Memory B cell (primary cell): ENCODE data around the gene GPRC5B.

Experiments
- ATAC-seq: fragments of 150-1000 bp; cut with Tn5 transposase; 2 replicates; pipeline ENCODE4 v1.10.0; 2021; ENCODE audit warnings: low read depth, mild to moderate bottlenecking, moderate library complexity
- DNase-seq, 2 donors: peaks; one replicate each; pipeline ENCODE4 v3.0.0; 2022; ENCODE audit warnings: low spot score in 2 of 2
- H3K27ac Mint-ChIP-seq: one replicate; pipeline ENCODE4 v1.8.0; 2022; ENCODE audit warnings: mild to moderate bottlenecking, moderate library complexity, mixed read lengths
- H3K27me3 Mint-ChIP-seq: one replicate; pipeline ENCODE4 v1.8.0; 2022; ENCODE audit warnings: mixed read lengths
- H3K36me3 Mint-ChIP-seq: one replicate; pipeline ENCODE4 v1.8.0; 2022; ENCODE audit warnings: mild to moderate bottlenecking, mixed read lengths
- H3K4me1 Mint-ChIP-seq: one replicate; pipeline ENCODE4 v1.8.0; 2022; ENCODE audit warnings: mixed read lengths
- H3K4me3 Mint-ChIP-seq: one replicate; pipeline ENCODE4 v1.8.0; 2022; ENCODE audit warnings: mild to moderate bottlenecking, moderate library complexity, mixed read lengths
- H3K9me3 Mint-ChIP-seq: one replicate; pipeline ENCODE4 v1.8.0; 2022; ENCODE audit warnings: mixed read lengths

The GPRC5B gene

GRCh38 chr16:19812986-19813385, 71.7 kb downstream of the GPRC5B start:
- peaks cover 4% of the 10 kb centered on the region for H3K27me3 Mint-ChIP-seq
- H3K27ac Mint-ChIP-seq: no peak overlapping the region
- H3K4me3 Mint-ChIP-seq: no peak overlapping the region
- no peak for ATAC-seq
- peaks cover 4% of the 10 kb centered on the region for H3K9me3 Mint-ChIP-seq
- peaks cover 4% of the 10 kb centered on the region for H3K36me3 Mint-ChIP-seq
- DNase-seq: no peak
- no peaks in the 10 kb centered on the region for H3K4me1 Mint-ChIP-seq

GRCh38 chr16:19810817-19811731, 73.6 kb downstream of the GPRC5B start:
- H3K36me3 Mint-ChIP-seq: peaks cover 4% of the 10 kb centered on the region
- no peak overlapping the region for H3K27ac Mint-ChIP-seq
- no peak overlapping the region for H3K4me3 Mint-ChIP-seq
- peaks cover 2% of the 10 kb centered on the region for H3K27me3 Mint-ChIP-seq
- no peaks in the 10 kb centered on the region for H3K4me1 Mint-ChIP-seq
- no peak for DNase-seq
- ATAC-seq: no peak
- peaks cover 4% of the 10 kb centered on the region for H3K9me3 Mint-ChIP-seq

- peaks cover 7% of the 10 kb centered on the region for H3K9me3 Mint-ChIP-seq
- DNase-seq: no peak
- H3K4me3 Mint-ChIP-seq: no peak overlapping the region
- H3K4me1 Mint-ChIP-seq: peaks cover 4% of the 10 kb centered on the region
- H3K27me3 Mint-ChIP-seq: peaks cover 2% of the 10 kb centered on the region
- H3K36me3 Mint-ChIP-seq: peaks cover 10% of the 10 kb centered on the region
- no peak overlapping the region for H3K27ac Mint-ChIP-seq
- no peak for ATAC-seq
Observed at GRCh38 chr16:19809693-19810092, 75.0 kb downstream of the GPRC5B start.

- H3K36me3 Mint-ChIP-seq: peaks cover 10% of the 10 kb centered on the region
- DNase-seq (no peak), ATAC-seq (no peak)
- H3K4me3 Mint-ChIP-seq: no peak overlapping the region
- no peak overlapping the region for H3K27ac Mint-ChIP-seq
- peaks cover 7% of the 10 kb centered on the region for H3K9me3 Mint-ChIP-seq
- H3K4me1 Mint-ChIP-seq: peaks cover 4% of the 10 kb centered on the region
- peaks cover 2% of the 10 kb centered on the region for H3K27me3 Mint-ChIP-seq
Observed at GRCh38 chr16:19809121-19809635, 75.5 kb downstream of the GPRC5B start.

GRCh38 chr16:19808061-19808641, 76.5 kb downstream of the GPRC5B start:
- Mint-ChIP-seq H3K27ac (no peak overlapping the region), H3K9me3 (peaks cover 6% of the 10 kb centered on the region), H3K4me1 (peaks cover 4% of the 10 kb centered on the region), H3K27me3 (peaks cover 2% of the 10 kb centered on the region), H3K36me3 (peaks cover 9% of the 10 kb centered on the region), H3K4me3 (no peak overlapping the region)
- ATAC-seq (no peak), DNase-seq (no peak)
